ENCODE results near the gene TLR4.
A peak's percentile ranks its signal among the peaks of the same experiment; 100 is the strongest.

The TLR4 gene

DNA sequence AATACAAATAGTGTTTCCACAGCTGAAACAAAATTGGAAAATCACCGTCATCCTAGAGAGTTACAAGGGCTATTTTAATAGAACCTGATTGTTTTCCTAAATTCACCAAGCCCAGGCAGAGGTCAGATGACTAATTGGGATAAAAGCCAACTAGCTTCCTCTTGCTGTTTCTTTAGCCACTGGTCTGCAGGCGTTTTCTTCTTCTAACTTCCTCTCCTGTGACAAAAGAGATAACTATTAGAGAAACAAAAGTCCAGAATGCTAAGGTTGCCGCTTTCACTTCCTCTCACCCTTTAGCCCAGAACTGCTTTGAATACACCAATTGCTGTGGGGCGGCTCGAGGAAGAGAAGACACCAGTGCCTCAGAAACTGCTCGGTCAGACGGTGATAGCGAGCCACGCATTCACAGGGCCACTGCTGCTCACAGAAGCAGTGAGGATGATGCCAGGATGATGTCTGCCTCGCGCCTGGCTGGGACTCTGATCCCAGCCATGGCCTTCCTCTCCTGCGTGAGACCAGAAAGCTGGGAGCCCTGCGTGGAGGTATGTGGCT, at the start of gene TLR4:
TSS of gene TLR4 (plus strand) at position 380 of the 552 bp plus-strand sequence. CDS start at position 450, 70 bp downstream.
- no peak for TF ChIP-seq CTCF (IDR thresholded peaks at IDR 0.05; ENCODE audit: low read depth, low read length, missing control alignments)
- H3K4me3 ChIP-seq (ENCODE audit: low read depth, low read length): no peak within 1 kb of the TSS
- DNase-seq (ENCODE audit: low read depth): peak; percentile 45

- no peak for TF ChIP-seq CTCF (IDR thresholded peaks at IDR 0.05; ENCODE audit: low read depth, low read length, missing control alignments)
- no peak for DNase-seq (ENCODE audit: low read depth)
Measured at GRCh38 chr9:117656002-117656401, 48.2 kb upstream of the TLR4 start.

DNA sequence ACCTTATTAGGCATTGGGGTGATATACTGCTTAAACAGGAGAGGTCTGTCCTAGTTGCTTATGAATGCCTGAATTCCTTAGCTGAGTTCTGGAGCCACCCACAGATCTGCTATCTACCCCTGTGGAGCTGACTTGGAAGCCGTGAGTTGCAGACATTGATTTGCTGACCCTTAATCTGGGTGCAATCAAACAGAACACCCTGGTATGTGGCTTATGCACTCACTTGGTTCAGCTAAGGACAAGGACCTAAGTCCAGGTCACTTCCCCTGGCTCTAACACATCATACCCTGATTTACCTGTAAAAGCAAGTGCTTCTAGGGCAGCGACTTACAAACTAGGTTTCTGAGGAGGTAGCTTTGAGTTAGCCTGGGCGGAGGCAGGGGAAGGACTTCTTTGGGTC, 41.6 kb upstream of the TLR4 start:
- no peak for DNase-seq (ENCODE audit: low read depth)
- no peak overlapping the region for H3K4me3 ChIP-seq (ENCODE audit: low read depth, low read length)
- TF ChIP-seq CTCF (IDR thresholded peaks at IDR 0.05; ENCODE audit: low read depth, low read length, missing control alignments): no peak

More at GRCh38 chr9:117656002-117656401, 48.2 kb upstream of the TLR4 start:
- no peak overlapping the region for H3K4me3 ChIP-seq (ENCODE audit: low read depth, low read length)

DNA sequence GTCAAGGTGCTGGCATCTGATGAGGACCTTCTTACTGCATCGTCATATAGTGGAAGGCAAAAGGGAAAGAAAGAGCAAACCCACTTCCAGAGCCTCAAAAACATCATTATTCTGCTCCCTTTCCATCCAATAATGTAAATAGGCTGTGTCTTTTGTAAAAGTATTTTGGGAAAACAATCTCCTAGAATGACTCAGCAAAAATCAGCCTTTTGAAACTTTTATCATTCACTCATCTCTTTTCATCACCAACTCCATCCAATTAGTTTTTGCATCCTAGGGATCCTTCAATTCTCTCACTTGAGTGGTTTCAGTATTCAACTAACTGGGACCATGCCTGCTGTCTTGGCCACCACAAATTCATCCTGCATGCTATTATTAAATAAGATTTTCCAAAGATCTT, 39.8 kb upstream of the TLR4 start:
- no peak for TF ChIP-seq CTCF (IDR thresholded peaks at IDR 0.05; ENCODE audit: low read depth, low read length, missing control alignments)
- H3K4me3 ChIP-seq (ENCODE audit: low read depth, low read length): no peak overlapping the region
- DNase-seq (ENCODE audit: low read depth): no peak

- no peak overlapping the region for H3K4me3 ChIP-seq (ENCODE audit: low read depth, low read length)
- no peak for DNase-seq (ENCODE audit: low read depth)
- no peak for TF ChIP-seq CTCF (IDR thresholded peaks at IDR 0.05; ENCODE audit: low read depth, low read length, missing control alignments)
Measured at GRCh38 chr9:117665601-117666385, 38.4 kb upstream of the TLR4 start.

GRCh38 chr9:117671468-117671867, 32.7 kb upstream of the TLR4 start:
- no peak for DNase-seq (ENCODE audit: low read depth)
- no peak for TF ChIP-seq CTCF (IDR thresholded peaks at IDR 0.05; ENCODE audit: low read depth, low read length, missing control alignments)
- no peak overlapping the region for H3K4me3 ChIP-seq (ENCODE audit: low read depth, low read length)
